CD14-positive monocyte (primary cell): ENCODE results near the gene HNRNPM. TPM values are rescaled to one million over a fixed set of nuclear protein-coding genes. Genes with fewer than 3 reads are reported as not detected.
A peak's percentile ranks its signal among the peaks of the same experiment; 100 is the strongest.

Source experiments
- DNase-seq, 3 donors: peaks; one replicate each; pipeline ENCODE4 v3.0.0-alpha.2; 2011 to 2022
- H2AFZ ChIP-seq: 2 replicates; pipeline ENCODE4 v1.6.0; 2012; ENCODE audit warnings: mild to moderate bottlenecking, low read depth, low read length, inconsistent platforms; ENCODE audit not compliant: insufficient read depth, poor library complexity, severe bottlenecking
- H3K27ac ChIP-seq, 2 donors: 1 replicate in 1 of 2; 2 replicates in 1 of 2; pipeline ENCODE4 v1.5.1; 2012 to 2013; ENCODE audit warnings: low read length in 2 of 2, control low read depth in 1 of 2, inconsistent platforms in 1 of 2, low read depth in 1 of 2, mild to moderate bottlenecking in 1 of 2
- H3K27me3 ChIP-seq, 2 donors: one replicate each; pipeline versions ENCODE4 v1.6.0 to v1.6.1; 2011 to 2013; ENCODE audit warnings: low read length in 2 of 2; ENCODE audit not compliant: control insufficient read depth in 2 of 2, insufficient read depth in 2 of 2
- H3K36me3 ChIP-seq, 2 donors: replicated peaks in 1 of 2; 1 replicate in 1 of 2; 2 replicates in 1 of 2; pipeline versions ENCODE4 v1.5.1 to v1.6.1; 2012 to 2013; ENCODE audit warnings: low read length in 2 of 2, control low read depth in 1 of 2, inconsistent platforms in 1 of 2, mild to moderate bottlenecking in 1 of 2; ENCODE audit not compliant: insufficient read depth in 2 of 2, control insufficient read depth in 1 of 2
- H3K4me1 ChIP-seq, 2 donors: 1 replicate in 1 of 2; 2 replicates in 1 of 2; pipeline versions ENCODE4 v1.5.1 to v1.6.1; 2012 to 2013; ENCODE audit warnings: low read length in 2 of 2, control low read depth in 1 of 2, inconsistent platforms in 1 of 2, mild to moderate bottlenecking in 1 of 2, moderate library complexity in 1 of 2; ENCODE audit not compliant: insufficient read depth in 2 of 2, control insufficient read depth in 1 of 2
- H3K4me2 ChIP-seq: replicated peaks from 2 replicates; pipeline ENCODE3; 2012; ENCODE audit warnings: low read length, moderate library complexity, mild to moderate bottlenecking; ENCODE audit not compliant: poor library complexity, severe bottlenecking; ENCODE audit errors: extremely low read depth
- H3K4me3 ChIP-seq, 3 experiments: fragments of 200-600 bp in 1 of 3; sonication (generic) in 1 of 3; replicated peaks in 1 of 3; 1 replicate in 2 of 3; 2 replicates in 1 of 3; pipeline ENCODE4 v1.5.1; 2011 to 2013; ENCODE audit warnings: low read length in 3 of 3, mild to moderate bottlenecking in 3 of 3, control low read depth in 2 of 3, low read depth in 2 of 3, inconsistent platforms in 1 of 3, moderate library complexity in 1 of 3
- H3K79me2 ChIP-seq: 2 replicates; pipeline ENCODE4 v1.6.0; 2012; ENCODE audit warnings: mild to moderate bottlenecking, control low read depth, inconsistent platforms, low read length, moderate library complexity; ENCODE audit not compliant: insufficient read depth
- H3K9ac ChIP-seq: 2 replicates; pipeline ENCODE4 v1.6.0; 2017; ENCODE audit warnings: low read length, mild to moderate bottlenecking; ENCODE audit not compliant: insufficient read depth, poor library complexity, severe bottlenecking
- H3K9me3 ChIP-seq, 2 donors: replicated peaks in 1 of 2; 1 replicate in 1 of 2; 2 replicates in 1 of 2; pipeline versions ENCODE4 v1.5.1 to v1.6.1; 2012 to 2013; ENCODE audit warnings: low read length in 2 of 2, control low read depth in 1 of 2; ENCODE audit not compliant: control insufficient read depth in 1 of 2, insufficient read depth in 1 of 2
- H4K20me1 ChIP-seq: 2 replicates; pipeline ENCODE4 v1.6.0; 2012; ENCODE audit warnings: mild to moderate bottlenecking, low read length, control low read depth, moderate library complexity; ENCODE audit not compliant: insufficient read depth
- H3K27ac Mint-ChIP-seq, 7 donors: one replicate each; pipeline ENCODE4 v1.8.0; 2020; ENCODE audit warnings: mild to moderate bottlenecking in 7 of 7, mixed read lengths in 7 of 7, moderate library complexity in 6 of 7, inconsistent platforms in 2 of 7
- H3K27me3 Mint-ChIP-seq, 3 donors: one replicate each; pipeline ENCODE4 v1.8.0; 2021 to 2022; ENCODE audit warnings: low read depth in 3 of 3, mild to moderate bottlenecking in 3 of 3, mixed read lengths in 3 of 3, moderate library complexity in 3 of 3, inconsistent platforms in 1 of 3
- H3K36me3 Mint-ChIP-seq, 2 donors: one replicate each; pipeline ENCODE4 v1.8.0; 2020; ENCODE audit warnings: mixed read lengths in 2 of 2, inconsistent platforms in 1 of 2, mild to moderate bottlenecking in 1 of 2
- H3K4me1 Mint-ChIP-seq: one replicate; pipeline ENCODE4 v1.8.0; 2020; ENCODE audit warnings: mild to moderate bottlenecking, mixed read lengths
- H3K4me3 Mint-ChIP-seq, 2 donors: one replicate each; pipeline ENCODE4 v1.8.0; 2020; ENCODE audit warnings: mild to moderate bottlenecking in 2 of 2, mixed read lengths in 2 of 2, moderate library complexity in 1 of 2
- H3K9me3 Mint-ChIP-seq, 7 donors: one replicate each; pipeline ENCODE4 v1.8.0; 2020 to 2022; ENCODE audit warnings: mixed read lengths in 7 of 7, mild to moderate bottlenecking in 6 of 7, moderate library complexity in 6 of 7, inconsistent platforms in 2 of 7
- CTCF ChIP-seq: fragments of 200-600 bp; IDR thresholded peaks from one replicate; pipeline ENCODE4 v1.8.0; 2022; ENCODE audit warnings: antibody characterized with exemption, mild to moderate bottlenecking
- WGBS: methylation state at CpG from one replicate; pipeline ENCODE4 v1.1.5; 2013; ENCODE audit warnings: missing lambda C conversion rate; ENCODE audit not compliant: insufficient coverage; 5-methylcytosine and 5-hydroxymethylcytosine counted together
- intact Hi-C, 2 donors: fragments of 100-400 bp; cut with micrococcal nuclease; formaldehyde crosslinking; loops; one replicate each; pipeline versions ENCODE4 v1.15.0 to v1.15.1; 2023
- polyA plus RNA-seq, 3 donors: library from polyadenylated mRNA; depleted of rRNA in 1 of 3; unstranded in 2 of 3; stranded (reverse) in 1 of 3; fragments of 300-500 nt in 2 of 3; fragments of >200 nt in 1 of 3; fragmentation: Illumina TruSeq in 2 of 3; gene quantifications; 1 replicate in 2 of 3; 2 replicates in 1 of 3; pipeline ENCODE4 v1.2.3, GENCODE V29; 2012 to 2021

HNRNPM gene
- polyA plus RNA-seq, 3 donors: 77.0 to 121 (median 116) TPM

DNA sequence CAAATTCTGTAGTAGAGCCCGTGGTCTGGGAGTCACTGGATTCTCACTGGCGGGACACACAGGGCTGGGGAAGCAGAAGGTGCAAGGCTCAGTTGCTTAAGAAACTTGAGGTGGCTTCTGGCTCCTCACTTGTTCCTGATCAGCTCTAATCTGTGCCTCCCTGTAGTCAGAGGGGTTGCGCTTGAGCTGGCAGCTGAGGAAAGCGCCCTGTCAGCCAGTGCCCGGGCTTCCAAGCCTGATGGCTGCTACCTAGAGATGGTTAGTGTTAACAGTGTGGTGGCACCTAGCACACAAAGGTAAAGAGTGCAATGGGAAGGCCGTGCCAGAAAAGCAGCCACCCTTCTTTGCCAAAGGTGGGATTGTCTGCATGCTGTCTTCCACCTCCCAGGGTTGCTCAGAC lies 8.8 kb downstream of the HNRNPM start:
- Histone ChIP-seq H4K20me1 (peaks cover 99% of the 10 kb centered on the region), H3K4me3 (no peak overlapping the region), H2AFZ (no peak overlapping the region), H3K27ac (peak overlapping the region in 1 of 2 donors; percentile 52), H3K4me1 (no peaks in the 10 kb centered on the region), H3K27me3 (no peaks in the 10 kb centered on the region), H3K79me2 (peaks cover 99% of the 10 kb centered on the region), H3K9ac (no peak overlapping the region), H3K4me2 (no peak overlapping the region), H3K9me3 (no peaks in the 10 kb centered on the region), H3K36me3 (peaks cover 35 to 69% of the 10 kb centered on the region in 2 donors)
- peaks cover 0 to 3% (median 0%) of the 10 kb centered on the region in 3 donors for H3K27me3 Mint-ChIP-seq
- intact Hi-C loops: no loop called here
- H3K9me3 Mint-ChIP-seq: no peaks in the 10 kb centered on the region
- H3K36me3 Mint-ChIP-seq: peaks cover 49 to 61% of the 10 kb centered on the region in 2 donors
- H3K27ac Mint-ChIP-seq: peak overlapping the region in 3 of 7 donors; percentile 16 to 70 (median 54)
- TF ChIP-seq CTCF: no peak
- no peak overlapping the region for H3K4me3 Mint-ChIP-seq
- H3K4me1 Mint-ChIP-seq: peaks cover 41% of the 10 kb centered on the region
- WGBS: 95% methylated on average over 4 of the region's 6 CpGs
- DNase-seq: no peak

- Histone ChIP-seq H3K9me3 (no peaks in the 10 kb centered on the region), H3K27ac (no peak overlapping the region), H4K20me1 (peaks cover 99% of the 10 kb centered on the region), H3K4me3 (no peak overlapping the region), H3K36me3 (peaks cover 35 to 75% of the 10 kb centered on the region in 2 donors), H3K4me1 (no peaks in the 10 kb centered on the region), H3K27me3 (no peaks in the 10 kb centered on the region), H2AFZ (no peak overlapping the region), H3K79me2 (peaks cover 99% of the 10 kb centered on the region), H3K4me2 (no peak overlapping the region), H3K9ac (no peak overlapping the region)
- no peak for DNase-seq
- H3K9me3 Mint-ChIP-seq: no peaks in the 10 kb centered on the region
- intact Hi-C loops: no loop called here
- no peak overlapping the region for H3K27ac Mint-ChIP-seq
- H3K4me1 Mint-ChIP-seq: peaks cover 36% of the 10 kb centered on the region
- peaks cover 0 to 3% (median 0%) of the 10 kb centered on the region in 3 donors for H3K27me3 Mint-ChIP-seq
- no CpG with 5 or more reads among the region's 1 CpG for WGBS
- H3K36me3 Mint-ChIP-seq: peaks cover 54 to 66% of the 10 kb centered on the region in 2 donors
- no peak for TF ChIP-seq CTCF
- H3K4me3 Mint-ChIP-seq: no peak overlapping the region
Measured at GRCh38 chr19:8454218-8454617, 9.4 kb downstream of the HNRNPM start.
